NT2/D1 (cell line): ENCODE results near the gene HNMT.

Experiments
- DNase-seq: peaks from one replicate; pipeline ENCODE4 v3.0.0-alpha.2; 2011; ENCODE audit warnings: low read depth, low spot score
- H3K27me3 ChIP-seq: 2 replicates; pipeline ENCODE4 v1.6.0; 2011; ENCODE audit warnings: mild to moderate bottlenecking; ENCODE audit not compliant: insufficient read length, insufficient read depth
- H3K36me3 ChIP-seq: 2 replicates; pipeline ENCODE4 v1.6.1; 2011; ENCODE audit warnings: mild to moderate bottlenecking, low read length, mixed read lengths; ENCODE audit not compliant: insufficient read depth, insufficient read length
- H3K4me1 ChIP-seq: 2 replicates; pipeline ENCODE4 v1.5.1; 2011; ENCODE audit not compliant: insufficient read depth, insufficient read length
- H3K4me3 ChIP-seq: 2 replicates; pipeline ENCODE4 v1.5.1; 2011; ENCODE audit warnings: low read depth; ENCODE audit not compliant: insufficient read length
- H3K9ac ChIP-seq: 2 replicates; pipeline ENCODE4 v1.6.0; 2011; ENCODE audit warnings: low read depth; ENCODE audit not compliant: insufficient read length
- H3K9me3 ChIP-seq: 2 replicates; pipeline ENCODE4 v1.5.1; 2011; ENCODE audit warnings: mild to moderate bottlenecking, low read length; ENCODE audit not compliant: insufficient read depth
- SUZ12 ChIP-seq: IDR thresholded peaks from 2 replicates; pipeline ENCODE4 v1.6.1; 2011; ENCODE audit not compliant: insufficient read length, insufficient read depth; ENCODE audit errors: extremely low read depth
- YY1 ChIP-seq: IDR thresholded peaks from 2 replicates; pipeline ENCODE4 v1.6.1; 2011; ENCODE audit not compliant: insufficient read length, insufficient read depth
- ZNF274 ChIP-seq: IDR thresholded peaks from 2 replicates; pipeline ENCODE4 v1.6.1; 2011; ENCODE audit warnings: mild to moderate bottlenecking, low read depth, low read length

HNMT gene

DNA sequence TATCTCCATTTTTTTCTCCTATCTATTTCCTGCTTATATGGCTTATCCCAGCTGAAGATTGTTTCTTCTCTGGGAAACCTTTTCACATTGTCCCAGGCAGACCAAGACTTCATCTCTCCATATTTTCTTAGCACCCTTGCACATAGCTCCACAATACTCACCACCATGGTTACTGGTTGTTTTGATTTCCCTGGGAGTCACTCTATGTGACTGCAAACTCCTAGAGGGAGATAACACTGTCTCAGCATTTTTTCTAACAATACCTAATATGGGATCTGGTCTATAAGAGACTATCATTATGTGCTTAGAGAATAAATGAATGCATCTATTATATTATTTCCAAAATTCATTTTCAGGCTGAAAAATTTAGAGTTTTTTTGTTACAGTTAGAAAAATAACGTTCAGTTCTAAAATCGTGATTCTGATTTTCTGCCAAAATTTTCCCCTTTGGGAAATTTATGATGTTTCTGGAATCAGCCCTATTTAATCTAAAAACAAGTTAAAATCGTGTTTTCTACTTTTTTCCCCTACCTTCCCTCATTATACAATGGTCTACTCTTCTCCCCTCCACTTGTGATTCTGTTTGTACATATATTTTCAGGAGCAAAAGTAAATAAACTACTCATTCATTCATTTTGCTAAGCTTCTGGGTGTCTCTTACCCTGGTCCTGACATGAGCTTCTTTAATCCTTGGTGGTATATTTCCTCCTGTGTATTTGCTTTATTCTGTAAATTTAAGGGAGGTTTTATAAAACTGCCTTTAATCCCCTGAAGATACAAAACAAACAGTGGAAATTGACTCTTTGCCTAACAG, 95.4 kb downstream of the HNMT start:
- Histone ChIP-seq H3K27me3 (no peaks in the 10 kb centered on the region), H3K9ac (no peak overlapping the region), H3K36me3 (no peaks in the 10 kb centered on the region), H3K9me3 (no peaks in the 10 kb centered on the region), H3K4me1 (no peaks in the 10 kb centered on the region), H3K4me3 (no peak overlapping the region)
- DNase-seq, result no peak
- TF ChIP-seq ZNF274 (no peak), SUZ12 (no peak), YY1 (no peak)

DNA sequence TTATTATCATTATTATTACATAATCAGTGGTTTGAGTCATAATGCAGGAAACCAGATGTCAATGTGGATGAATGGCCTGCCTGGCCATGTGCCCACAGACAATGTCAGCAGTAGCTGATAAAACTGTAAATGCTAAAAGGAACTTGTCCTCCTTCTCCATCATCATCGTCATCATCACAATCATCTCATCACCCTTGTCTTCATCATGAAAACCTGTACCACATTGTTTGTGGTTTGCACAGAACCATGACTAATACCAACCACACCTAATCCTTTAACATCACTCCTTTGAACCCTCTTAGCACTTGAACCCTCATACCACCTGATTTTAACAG, 96.0 kb downstream of the HNMT start:
- DNase-seq, result no peak
- Histone ChIP-seq H3K27me3 (no peaks in the 10 kb centered on the region), H3K9ac (no peak overlapping the region), H3K4me3 (no peak overlapping the region), H3K36me3 (no peaks in the 10 kb centered on the region), H3K9me3 (no peaks in the 10 kb centered on the region), H3K4me1 (no peaks in the 10 kb centered on the region)
- no peak for TF ChIP-seq YY1
- no peak for TF ChIP-seq SUZ12
- TF ChIP-seq ZNF274, result no peak

DNA sequence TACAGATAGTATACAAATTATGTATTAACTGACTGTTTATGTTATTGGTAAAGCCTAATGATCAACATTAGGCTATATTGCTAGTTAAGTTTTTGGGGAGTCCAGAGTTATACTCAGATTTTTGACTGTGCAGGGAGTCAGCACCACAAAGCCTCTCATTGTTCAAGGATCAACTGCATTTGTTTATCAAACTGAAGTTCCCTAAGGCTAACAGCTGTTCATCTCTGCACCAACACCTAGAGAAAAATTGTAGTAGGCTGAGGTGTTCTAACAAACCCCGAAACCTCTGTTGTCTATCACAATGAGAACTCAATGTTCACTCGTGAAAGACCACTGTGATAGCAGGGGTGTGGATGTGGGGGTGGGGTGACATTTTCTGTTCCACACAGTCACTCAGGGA, 97.7 kb downstream of the HNMT start:
- no peaks in the 10 kb centered on the region for H3K9me3 ChIP-seq
- H3K9ac ChIP-seq, result no peak overlapping the region
- no peaks in the 10 kb centered on the region for H3K27me3 ChIP-seq
- DNase-seq, result no peak
- H3K36me3 ChIP-seq, result no peaks in the 10 kb centered on the region
- H3K4me1 ChIP-seq, result no peaks in the 10 kb centered on the region
- no peak overlapping the region for H3K4me3 ChIP-seq
- no peak for TF ChIP-seq YY1
- TF ChIP-seq SUZ12, result no peak
- TF ChIP-seq ZNF274, result no peak

DNA sequence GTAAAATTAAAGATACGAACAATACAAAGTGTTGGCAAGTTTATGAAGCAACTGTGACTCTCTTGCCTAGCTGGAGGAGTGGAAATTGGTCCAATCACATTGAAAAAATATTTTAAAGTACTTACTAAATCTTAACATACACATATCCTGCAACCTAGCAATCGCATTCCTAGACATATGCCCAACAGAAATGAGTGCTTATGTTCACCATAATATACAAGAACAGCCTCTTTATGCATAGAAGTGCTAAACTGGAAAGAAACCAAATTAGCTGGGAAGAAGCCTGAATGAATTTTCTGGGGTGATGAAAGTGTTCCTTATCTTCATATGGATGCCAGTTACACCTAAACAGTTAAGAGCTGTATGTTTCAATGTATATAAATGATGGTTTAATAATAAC, 98.9 kb downstream of the HNMT start:
- Histone ChIP-seq H3K4me1 (no peaks in the 10 kb centered on the region), H3K4me3 (no peak overlapping the region), H3K9me3 (no peaks in the 10 kb centered on the region), H3K27me3 (no peaks in the 10 kb centered on the region), H3K9ac (no peak overlapping the region), H3K36me3 (no peaks in the 10 kb centered on the region)
- no peak for DNase-seq
- no peak for TF ChIP-seq SUZ12
- TF ChIP-seq ZNF274, result no peak
- TF ChIP-seq YY1, result no peak
